GM21737 (cell line): ENCODE data around the gene ETS2.
"Not testable (repeated sequence)": the region's sequence is repeated elsewhere in the genome, so short reads cannot be mapped to it uniquely, and the experiment has no call there.

ENCODE experiments used
- ATAC-seq: cut with Tn5 transposase; IDR thresholded peaks from one replicate; pipeline ENCODE4 v1.9.1; 2021; ENCODE audit warnings: mild to moderate bottlenecking, moderate library complexity; ENCODE audit not compliant: unreplicated experiment

ETS2 gene

DNA sequence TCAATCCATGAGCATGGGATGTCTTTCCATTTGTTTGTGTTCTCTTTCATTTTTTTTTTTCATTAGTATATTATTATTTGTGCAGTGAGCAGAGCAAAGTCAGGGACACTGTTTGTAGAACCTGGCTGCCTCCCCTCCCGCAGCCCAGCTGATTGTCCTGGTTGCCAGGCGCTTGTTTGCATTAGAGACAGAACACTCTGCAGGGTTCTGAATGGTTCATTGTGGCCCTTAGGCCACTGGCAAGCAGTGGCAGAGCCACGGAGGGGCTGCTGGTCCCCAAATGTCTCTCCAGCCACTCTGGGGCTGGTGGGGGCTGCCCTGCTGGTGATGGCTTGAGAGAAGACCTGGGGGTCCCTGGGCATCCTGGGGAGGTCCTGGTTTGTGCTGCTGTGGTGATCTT lies 29.0 kb downstream of the ETS2 start:
- no peak for ATAC-seq

DNA sequence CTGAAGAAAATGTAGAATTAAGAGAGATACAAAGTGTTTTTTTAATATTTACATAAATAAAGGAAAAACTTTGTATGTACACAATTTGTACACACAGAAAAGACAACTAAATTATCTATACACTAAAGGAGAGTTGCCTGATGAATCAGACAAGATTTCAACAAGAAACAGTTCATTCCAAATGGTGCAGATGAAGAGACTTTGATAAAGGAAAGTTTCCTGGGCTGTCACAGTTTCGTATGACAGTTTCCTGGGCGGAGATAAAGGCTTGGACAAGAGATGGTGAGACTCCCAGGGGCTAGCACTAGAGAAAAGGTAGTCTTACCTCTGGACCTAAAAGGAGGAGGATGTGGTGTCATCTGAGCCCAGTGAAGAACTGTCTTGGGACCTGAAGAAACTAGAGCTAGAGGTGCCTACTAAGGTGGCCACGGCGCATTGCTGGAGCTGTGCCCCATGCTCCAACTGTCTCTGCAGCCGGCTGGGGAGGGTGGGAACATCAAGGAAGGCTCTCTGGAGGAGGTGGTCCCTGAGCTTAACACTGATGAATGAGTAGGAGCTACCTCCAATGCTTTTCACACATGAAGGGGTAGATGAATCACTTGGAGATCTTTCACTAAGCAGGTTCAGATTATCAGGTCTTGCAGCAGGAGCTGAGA lies 32.2 kb downstream of the ETS2 start:
- no peak for ATAC-seq

DNA sequence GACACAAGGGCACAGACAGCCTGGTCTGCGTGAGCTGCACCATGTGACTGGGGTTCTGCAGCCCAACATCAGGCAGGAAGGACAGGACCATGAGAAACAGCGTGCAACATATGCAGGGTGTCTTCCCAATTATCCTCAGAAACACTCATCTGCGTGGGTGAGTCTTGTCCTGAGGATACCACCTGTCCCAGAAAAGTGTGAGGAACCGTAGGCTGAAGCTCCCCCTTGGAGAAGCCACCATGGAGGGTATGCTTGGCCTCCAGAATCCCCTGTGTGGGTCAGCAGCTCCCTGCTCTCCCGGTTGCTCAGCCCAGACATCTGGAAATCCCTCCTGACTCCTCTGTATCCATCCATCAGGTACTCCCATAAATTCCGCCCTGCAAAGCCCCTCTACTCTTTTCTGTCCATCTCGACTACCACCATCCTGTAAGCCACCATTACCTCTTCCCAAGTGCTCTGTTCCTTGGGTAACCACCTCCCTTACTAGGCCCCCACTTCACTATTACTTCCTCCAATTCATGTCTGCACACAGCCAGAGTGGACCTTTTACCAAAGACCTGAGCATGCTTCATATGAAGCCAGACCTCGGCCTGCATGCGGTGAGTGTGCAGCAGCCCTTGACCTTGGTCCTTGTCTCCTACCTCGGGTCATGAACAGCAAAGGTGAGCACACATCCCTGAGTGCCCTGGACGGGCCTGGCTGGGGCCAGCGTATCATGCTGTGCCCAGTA lies 33.0 kb downstream of the ETS2 start:
- ATAC-seq = no peak

DNA sequence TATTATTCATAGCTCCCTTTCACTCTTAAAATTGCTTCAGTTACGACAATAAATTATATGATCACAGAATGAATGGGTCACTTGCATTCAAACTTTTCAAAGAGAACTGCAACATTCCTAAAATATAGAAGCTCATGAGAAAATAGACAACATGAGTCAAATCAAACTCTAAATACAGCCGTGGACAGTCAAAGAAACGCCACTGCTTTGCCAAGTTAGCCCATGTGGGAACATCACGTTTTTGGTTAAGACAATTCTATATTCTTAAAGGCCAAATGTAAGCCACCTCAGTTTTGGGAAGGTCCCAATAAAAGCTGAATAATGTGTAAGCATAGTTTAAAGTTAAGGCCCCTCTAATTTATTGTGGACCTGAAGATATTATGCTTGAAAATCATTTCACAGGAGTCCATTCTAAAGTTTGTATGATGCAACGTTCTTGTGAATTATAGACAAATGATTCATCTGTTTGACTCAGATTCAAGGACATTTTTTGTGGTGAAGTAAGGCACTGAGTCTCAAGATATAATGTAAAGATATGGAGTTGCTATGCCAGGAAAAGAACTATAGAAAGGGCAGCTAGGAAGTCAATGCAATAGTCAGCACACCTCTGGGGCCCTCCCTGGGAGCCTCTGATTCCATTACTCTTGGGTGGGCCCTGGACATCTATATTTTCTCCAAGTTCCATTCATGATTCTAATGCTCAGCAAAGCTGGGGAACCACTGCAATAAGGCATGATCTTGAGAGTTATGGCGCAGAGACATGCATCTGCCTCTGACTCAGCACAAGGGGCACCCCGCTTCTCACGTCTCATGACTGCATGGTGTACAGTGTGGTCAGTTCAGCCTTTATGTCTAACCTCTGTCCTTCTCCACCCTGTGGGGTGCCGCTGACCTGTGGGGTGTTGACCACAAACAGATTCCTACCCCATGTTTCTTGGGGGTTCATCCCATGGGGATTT lies 33.9 kb downstream of the ETS2 start:
- no peak for ATAC-seq

DNA sequence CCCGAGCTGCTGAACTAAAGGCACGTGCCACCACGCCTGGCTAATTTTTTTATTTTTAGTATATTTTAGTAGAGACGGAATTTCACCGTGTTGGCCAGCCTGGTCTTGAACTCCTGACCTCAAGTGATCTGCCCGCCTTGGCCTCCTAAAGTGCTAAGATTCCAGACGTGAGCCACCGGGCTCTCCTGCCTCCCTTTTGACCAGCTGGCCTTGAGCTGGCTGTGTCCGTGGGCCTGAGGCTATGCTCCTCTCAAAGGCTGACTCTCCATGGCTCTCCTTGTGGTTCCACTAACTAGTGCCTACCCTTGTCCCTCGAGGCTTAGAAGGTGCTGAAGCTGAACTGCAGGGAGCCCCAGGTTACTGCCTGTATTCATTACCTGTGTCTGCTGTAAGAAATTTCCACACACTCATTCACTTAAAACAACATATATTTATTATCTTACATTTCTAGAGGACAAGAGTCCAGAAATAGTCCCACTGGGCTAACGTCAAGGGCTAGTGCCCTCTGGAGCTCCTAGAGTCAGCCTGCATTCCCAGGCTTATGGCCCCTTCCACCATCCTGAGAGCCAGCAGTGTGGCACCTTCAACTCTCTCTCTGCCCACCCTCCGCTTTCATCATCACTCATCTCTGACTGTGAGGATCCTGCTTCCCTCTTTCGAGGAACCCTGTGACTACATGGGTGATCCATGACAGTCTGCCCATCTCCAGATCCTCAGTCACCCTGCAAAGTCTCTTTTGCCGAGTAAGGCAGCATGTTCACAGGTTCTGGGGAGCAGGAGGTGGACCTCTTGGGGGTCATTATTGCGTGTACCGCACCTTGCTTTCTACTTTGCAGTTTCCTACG lies 34.9 kb downstream of the ETS2 start:
- no peak for ATAC-seq

DNA sequence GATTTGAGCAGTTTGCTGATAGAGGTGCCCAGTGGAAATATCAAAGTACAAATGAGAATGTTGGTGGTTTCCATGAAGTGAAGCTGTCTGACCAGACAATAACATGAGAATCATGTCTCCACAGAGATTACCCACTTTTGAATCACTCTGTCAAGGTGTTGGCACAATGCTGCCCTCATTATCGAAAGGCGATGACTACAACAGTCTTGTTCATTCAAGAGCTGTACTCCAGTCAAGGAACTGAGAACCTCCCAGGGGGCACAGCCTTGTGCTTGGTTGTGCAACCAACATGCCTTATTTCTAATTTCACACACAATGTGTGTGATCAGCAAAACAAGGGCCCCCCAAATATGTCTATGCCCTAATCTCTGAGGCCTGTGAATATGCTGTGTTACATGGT lies 35.7 kb downstream of the ETS2 start:
- no peak for ATAC-seq

DNA sequence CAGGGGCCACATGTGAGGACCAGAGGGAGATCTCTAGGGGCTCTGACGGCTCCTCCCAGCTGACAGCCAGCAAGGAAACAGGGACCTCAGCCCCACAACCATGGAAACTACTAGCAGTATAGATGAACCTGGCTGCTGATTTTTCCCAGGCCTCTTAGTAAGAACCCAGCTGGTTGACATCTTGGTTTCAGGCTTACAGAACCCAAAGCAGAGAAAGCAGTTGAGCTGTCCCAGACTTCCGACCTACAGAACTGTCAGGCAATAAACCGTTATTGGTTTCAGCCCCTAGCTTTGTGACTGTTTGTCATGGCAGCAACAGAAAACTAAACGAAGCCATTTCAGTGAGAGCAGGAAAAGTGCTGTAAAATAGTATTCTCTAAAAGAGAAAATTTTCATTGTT lies 36.4 kb downstream of the ETS2 start:
- no peak for ATAC-seq

DNA sequence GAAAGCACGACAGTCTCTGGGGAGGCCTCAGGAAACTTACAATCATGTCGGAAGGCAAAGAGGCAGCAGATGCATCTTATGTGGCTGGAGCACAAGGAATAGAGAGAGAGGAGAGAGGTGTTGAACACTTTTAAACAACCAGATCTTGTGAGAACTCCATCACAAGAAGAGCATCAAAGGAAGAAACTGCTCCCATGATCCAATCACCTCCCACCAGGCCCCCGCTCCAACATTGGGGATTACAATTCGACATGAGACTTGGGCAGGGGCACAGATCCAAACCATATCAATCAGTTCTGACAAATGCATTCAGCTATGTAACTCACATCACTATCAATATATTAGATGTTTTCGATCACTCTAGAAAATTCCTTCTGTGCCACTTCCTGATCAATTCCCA lies 37.6 kb downstream of the ETS2 start:
- ATAC-seq = no peak

DNA sequence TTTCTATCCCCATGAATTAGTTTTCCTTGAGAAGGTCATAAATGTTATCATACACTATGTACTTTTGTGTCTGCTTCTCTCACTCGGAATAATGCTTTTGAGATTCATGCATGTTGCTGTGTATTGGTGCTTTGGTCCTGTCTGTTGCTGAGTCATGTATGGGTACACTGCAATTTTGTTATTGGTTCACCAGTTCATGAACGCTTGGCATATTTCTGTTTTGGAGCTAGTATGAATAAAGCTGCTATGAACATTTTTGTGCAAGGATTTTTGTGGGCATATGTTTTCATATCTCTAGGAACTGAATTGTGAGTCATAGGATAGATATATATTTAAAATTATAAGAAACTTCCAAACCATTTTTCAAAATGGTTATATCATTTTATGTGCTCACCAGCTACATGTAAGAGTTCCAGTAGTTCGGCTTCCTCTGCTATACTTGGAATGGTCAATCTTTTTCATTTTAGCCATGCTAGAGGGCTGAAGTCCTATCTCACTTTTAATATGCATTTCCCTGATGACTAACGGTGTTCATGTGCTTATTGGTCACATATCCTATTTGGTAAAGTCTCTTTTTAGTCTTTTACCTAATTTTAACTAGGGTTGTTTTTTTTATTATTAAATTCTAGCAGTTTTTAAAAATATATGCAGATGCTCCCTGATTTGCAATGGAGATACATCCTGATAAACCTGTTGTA lies 38.2 kb downstream of the ETS2 start:
- ATAC-seq = no peak

DNA sequence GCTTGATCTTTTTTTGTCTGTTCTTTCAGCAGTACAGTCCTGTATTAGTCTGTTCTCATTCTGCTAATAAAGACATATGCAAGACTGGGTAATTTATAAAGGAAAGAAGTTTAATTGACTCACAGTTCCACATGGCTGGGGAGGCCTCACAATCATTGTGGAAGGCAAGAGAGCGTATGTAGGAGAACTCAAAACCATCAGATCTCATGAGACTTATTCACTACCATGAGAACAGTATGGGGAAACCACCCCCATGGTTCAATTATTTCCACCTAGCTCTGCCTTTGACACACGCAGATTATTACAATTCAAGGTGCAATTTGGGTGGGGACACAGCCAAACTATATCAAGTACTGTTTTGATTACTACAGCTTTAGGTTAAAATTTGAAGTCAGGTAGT lies 39.6 kb downstream of the ETS2 start:
- not testable (repeated sequence) for ATAC-seq

DNA sequence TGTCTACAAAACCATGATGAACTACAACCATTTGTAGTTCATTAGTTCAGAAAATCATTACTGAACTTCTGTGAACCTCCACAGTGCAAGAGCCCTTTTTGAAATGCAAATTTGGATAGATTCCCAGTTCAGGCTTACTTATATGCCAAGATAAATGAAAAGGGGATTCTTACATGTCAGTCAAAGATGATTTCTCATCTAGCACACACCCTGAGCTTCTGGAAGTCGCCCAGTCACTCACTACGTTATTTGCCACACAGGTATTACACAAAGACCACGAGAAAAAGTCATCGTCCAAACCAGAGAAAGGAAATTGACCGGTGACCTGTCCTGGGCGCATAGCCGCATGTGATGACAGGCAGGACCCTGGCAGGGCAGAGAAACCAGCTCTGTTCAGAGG lies 41.8 kb downstream of the ETS2 start:
- no peak for ATAC-seq

DNA sequence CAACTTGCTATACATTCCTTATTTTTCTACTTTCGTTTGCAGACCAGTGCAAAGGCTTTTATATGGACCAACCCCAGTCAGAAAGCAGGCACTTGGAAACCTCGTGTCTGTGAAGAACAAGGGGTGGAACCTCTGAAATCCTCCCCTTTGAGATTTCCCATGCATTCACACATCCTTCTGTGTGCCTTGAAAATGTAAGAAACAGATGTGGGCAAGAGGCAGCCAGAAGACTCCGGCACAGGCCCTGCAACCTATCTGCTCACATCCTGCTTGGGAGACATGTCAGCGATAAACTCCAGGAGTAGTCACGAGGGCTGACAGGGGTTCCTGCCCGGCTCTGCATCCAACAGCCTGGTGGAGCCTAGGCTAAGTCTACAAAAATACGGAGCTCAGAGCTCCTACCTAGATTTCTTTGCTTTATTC lies 42.5 kb downstream of the ETS2 start:
- ATAC-seq = no peak

DNA sequence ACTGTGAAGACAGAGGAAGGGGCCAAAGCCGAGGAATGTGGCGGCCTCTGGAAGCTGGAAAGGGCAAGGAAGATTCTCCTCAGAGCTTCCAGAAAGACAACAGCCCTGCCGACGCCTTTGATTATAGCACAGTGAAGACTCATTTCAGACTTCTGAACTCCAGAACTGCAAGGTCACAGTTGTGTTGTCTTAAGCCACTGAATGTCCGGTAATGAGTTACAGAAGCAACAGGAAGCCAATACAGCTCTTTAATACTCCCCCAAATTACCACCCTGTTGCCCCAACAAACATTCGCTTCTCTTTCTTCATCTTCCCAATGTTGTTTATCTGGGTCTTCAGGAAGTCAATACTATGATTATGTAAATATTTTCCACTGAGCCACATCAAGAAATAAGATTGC lies 44.0 kb downstream of the ETS2 start:
- ATAC-seq = no peak

DNA sequence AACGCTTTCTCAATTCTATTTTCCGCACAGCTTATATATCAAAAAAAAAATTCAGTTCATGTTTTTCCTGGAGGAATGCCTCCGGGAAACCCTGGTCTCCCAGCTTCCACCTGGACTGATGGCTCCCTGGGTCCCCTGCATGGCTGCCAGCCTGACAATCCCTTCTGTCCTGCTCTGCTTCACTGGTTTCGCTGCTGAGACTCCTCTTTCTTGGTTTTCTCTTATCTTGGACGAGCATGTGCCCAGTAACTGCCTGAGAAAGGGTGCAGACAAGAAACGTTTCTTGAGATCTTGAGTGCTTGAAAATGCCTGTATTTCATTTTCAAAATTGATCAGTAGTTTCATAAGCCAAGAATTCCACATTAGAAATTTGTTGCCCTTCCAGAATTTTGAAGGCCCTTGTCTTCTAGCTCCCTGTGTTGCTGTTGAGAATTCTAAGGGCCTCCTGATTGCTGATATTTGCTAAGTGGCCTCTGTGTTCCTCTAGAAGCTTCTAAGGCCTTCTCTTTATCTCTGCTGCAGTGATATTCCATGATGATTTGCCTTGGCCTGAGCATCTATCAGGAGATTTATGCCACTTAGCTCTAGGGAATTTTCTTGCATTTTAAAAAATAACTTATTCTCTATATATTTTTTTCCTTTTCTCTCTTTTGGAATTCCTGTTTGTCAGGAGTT lies 44.7 kb downstream of the ETS2 start:
- ATAC-seq = no peak

DNA sequence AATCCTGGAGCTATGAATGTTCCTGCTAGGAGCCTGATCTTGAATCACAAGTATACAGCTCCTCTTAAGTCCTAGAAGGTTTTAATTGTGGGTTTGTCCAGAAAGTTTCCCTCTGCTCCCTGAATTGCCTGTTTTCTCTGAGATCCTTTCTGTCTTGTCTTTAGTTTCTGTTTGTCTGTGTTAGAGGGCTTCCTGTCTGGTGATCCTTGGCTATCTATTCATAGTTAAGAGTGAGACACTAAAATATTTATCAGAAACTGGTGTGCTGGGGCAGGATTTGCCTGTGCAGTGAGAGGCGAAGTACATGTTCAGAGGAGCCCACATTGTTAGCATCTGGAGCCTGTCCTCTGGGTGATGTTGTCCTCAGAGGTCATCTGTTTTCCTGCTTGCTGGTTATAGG lies 45.4 kb downstream of the ETS2 start:
- ATAC-seq = no peak

DNA sequence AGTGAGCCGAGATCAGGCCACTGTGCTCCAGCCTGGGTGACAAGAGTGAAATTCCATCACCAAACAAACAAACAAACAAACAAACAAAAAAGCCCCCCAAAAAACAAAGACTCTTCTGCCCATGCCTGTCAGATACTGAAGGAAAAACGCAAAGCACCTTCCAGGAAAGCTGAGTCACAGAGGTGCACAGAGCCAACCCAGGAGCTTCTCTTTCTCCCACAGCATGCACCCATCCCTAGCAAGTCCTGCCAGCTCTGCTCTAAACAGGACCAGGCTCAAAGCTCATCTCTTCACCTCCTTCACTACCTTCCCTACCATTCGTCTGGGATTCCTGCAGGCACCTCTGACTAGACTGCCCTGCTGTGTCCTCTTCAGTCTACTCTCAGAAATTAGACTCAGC lies 46.5 kb downstream of the ETS2 start:
- no peak for ATAC-seq

DNA sequence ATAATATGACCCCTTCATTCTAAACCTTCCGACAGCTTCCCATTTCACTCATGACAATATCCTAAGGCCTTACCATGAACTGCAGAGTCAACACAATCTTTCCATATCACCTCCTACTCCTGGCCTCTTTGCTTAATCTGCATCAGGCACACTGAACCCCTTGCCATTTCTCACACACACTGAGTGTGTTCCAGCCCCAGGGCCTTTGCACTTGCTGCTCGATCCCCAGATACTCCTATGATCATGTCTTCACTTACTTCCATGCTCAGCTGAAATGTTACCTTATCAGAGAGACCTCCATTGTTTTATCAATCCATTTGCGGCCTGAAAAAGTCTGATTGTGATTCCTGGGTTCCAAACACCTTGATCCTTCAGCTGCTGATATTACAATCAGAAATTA lies 47.0 kb downstream of the ETS2 start:
- ATAC-seq = no peak

DNA sequence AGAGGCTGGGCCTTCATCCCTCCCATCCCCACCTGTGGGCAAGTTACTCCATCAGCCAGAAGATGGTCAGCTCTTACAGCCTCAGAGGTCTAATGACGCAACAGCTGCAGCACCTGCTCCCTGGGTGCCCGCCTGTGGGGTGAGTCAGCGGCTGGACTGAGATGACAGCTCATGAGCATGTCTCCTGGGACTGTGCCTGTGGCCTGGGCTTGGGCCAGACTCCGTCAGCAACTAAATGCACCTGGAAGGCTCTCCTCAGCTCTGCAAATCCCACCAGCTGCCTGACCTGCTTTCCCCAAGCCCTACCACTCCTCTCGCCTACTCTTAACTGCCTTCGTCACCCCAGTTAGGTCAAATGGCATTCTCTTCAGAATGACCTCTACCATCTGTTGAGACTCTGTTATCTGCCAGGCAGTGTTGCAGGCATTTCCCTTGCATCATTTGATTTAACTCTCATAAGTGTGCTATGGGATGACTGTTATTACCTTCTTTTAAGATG lies 47.7 kb downstream of the ETS2 start:
- ATAC-seq = peak; percentile 85

DNA sequence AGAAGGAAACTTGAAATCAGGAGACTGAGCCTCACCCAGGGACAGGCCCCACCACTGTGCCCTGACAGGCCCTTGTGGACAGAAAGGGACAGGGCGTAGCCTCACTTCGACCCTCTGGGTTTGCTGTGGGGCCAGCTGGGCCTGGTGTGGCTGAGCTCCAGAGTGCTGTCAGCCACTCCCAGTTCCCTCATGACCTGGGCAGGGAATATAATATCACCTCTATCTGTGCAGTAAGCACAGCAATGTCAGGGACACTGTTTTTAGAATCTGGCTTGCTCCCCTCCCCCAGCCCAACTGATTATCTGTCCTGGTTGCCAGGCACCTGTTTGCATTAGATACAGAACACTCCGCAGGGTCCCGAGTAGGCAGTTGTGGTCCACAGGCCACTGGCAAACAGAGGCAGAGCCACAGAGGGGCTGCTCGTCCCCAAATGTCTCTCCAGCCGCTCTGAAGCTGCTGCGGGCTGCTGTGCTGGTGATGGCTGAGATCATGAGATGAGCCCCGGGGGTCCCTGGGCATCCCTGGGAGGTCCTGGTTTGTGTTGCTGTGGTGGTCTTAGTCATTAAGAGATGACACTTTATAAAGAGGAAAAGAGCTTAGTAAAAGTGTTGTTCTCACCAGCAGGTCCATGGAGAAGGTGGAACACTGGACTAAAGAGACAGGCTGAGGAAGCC lies 51.6 kb downstream of the ETS2 start:
- ATAC-seq = no peak
